ENCODE data around the gene DUSP10. TPM values are rescaled to one million over a fixed set of nuclear protein-coding genes. Genes with fewer than 3 reads are reported as not detected.

The DUSP10 gene
- polyA plus RNA-seq, 3 donors, result 10.4 to 41.1 (median 12.7) TPM

DNA sequence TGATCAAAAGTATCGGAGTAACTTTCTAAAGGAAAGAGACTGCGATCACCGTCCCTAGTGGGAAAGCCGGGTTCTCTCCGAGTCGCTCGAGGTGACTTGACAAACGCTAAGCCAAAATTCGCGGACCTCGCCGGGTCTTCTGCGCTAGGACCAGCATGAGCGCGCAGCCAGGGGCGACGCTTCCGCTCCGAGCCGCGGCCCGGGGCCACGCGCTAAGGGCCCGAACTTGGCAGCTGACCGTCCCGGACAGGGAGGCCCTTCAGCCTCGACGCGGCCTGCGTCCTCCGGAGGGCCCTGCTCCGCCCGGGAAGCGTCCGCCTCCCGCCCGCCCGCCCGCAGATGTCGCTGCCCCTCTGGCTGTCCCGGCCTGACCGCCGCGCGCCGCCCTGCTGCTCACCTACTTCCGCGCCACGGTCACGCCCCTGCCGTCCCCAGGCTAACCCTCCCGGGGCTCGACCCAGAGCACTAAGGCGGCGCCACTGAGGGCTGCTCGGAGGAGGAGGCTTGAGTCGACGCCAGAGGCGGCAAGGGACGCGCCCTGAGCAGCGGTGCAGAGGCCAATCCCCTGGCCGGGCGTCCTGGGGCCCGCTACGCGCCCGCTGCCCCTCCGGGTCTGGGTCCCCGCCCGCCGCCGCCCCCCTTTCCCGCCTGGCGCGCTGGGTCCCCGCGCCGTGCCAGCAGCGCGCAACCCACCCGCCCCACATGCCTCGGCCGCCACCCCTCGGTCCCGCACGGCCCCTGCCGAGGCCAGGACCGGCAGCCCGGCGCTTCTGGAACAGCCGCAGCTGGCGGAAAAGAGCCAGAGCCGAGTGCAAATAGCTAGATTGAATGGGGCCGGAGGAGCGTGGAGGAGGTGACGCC, 896 bp upstream of the DUSP10 start:
- WGBS (ENCODE audit: insufficient coverage), result under 1% methylated on average over 97 of the region's 98 CpGs
- Histone ChIP-seq H3K9me3 (replicated peaks in 1 of 2; ENCODE audit: control insufficient read depth in 1 of 2, insufficient read depth in 1 of 2, low read length in 2 of 2) (no peaks in the 10 kb centered on the region), H3K4me2 (replicated peaks; ENCODE audit: extremely low read depth, low read length, poor library complexity, severe bottlenecking) (peak overlapping the region; percentile 81), H3K79me2 (ENCODE audit: insufficient read depth, low read length) (peaks cover 40% of the 10 kb centered on the region), H3K4me1 (ENCODE audit: control insufficient read depth in 1 of 2, insufficient read depth in 2 of 2, low read length in 2 of 2) (peaks cover 28 to 39% of the 10 kb centered on the region in 2 donors), H3K27me3 (ENCODE audit: control insufficient read depth in 2 of 2, insufficient read depth in 2 of 2, low read length in 2 of 2) (no peaks in the 10 kb centered on the region), H2AFZ (ENCODE audit: insufficient read depth, low read depth, low read length, poor library complexity, severe bottlenecking) (peak overlapping the region; percentile 84), H3K27ac (ENCODE audit: low read depth in 1 of 2, low read length in 2 of 2) (peak overlapping the region; percentile 97 to 98), H4K20me1 (ENCODE audit: insufficient read depth, low read length) (peaks cover 25% of the 10 kb centered on the region), H3K9ac (ENCODE audit: insufficient read depth, low read length, poor library complexity, severe bottlenecking) (peak overlapping the region; percentile 84), H3K36me3 (replicated peaks in 1 of 2; ENCODE audit: control insufficient read depth in 1 of 2, insufficient read depth in 2 of 2, low read length in 2 of 2) (peaks cover 17 to 18% of the 10 kb centered on the region in 2 donors), H3K4me3 (replicated peaks in 1 of 3; ENCODE audit: low read depth in 2 of 3, low read length in 3 of 3) (peak overlapping the region; percentile 84 to 99 (median 94))
- peak overlapping the region in 5 of 7 donors; percentile 82 to 93 (median 84) for H3K27ac Mint-ChIP-seq
- H3K27me3 Mint-ChIP-seq (ENCODE audit: low read depth in 3 of 3), result no peaks in the 10 kb centered on the region
- H3K36me3 Mint-ChIP-seq, result peaks cover 17 to 22% of the 10 kb centered on the region in 2 donors
- no peaks in the 10 kb centered on the region for H3K9me3 Mint-ChIP-seq
- peaks cover 10% of the 10 kb centered on the region for H3K4me1 Mint-ChIP-seq
- intact Hi-C loops (cut with micrococcal nuclease), result loop anchor here in 1 of 2 donors (5.0 kb wide), 1 partner anchor 45 kb away; no protein-coding TSS in a partner anchor
- peak; percentile 81 to 86 (median 85) for DNase-seq
- H3K4me3 Mint-ChIP-seq, result peak overlapping the region; percentile 83 to 86
- TF ChIP-seq, protein P1, sequence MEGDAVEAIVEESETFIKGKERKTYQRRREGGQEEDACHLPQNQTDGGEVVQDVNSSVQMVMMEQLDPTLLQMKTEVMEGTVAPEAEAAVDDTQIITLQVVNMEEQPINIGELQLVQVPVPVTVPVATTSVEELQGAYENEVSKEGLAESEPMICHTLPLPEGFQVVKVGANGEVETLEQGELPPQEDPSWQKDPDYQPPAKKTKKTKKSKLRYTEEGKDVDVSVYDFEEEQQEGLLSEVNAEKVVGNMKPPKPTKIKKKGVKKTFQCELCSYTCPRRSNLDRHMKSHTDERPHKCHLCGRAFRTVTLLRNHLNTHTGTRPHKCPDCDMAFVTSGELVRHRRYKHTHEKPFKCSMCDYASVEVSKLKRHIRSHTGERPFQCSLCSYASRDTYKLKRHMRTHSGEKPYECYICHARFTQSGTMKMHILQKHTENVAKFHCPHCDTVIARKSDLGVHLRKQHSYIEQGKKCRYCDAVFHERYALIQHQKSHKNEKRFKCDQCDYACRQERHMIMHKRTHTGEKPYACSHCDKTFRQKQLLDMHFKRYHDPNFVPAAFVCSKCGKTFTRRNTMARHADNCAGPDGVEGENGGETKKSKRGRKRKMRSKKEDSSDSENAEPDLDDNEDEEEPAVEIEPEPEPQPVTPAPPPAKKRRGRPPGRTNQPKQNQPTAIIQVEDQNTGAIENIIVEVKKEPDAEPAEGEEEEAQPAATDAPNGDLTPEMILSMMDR (IDR thresholded peaks at IDR 0.05), result peak; percentile 53

DNA sequence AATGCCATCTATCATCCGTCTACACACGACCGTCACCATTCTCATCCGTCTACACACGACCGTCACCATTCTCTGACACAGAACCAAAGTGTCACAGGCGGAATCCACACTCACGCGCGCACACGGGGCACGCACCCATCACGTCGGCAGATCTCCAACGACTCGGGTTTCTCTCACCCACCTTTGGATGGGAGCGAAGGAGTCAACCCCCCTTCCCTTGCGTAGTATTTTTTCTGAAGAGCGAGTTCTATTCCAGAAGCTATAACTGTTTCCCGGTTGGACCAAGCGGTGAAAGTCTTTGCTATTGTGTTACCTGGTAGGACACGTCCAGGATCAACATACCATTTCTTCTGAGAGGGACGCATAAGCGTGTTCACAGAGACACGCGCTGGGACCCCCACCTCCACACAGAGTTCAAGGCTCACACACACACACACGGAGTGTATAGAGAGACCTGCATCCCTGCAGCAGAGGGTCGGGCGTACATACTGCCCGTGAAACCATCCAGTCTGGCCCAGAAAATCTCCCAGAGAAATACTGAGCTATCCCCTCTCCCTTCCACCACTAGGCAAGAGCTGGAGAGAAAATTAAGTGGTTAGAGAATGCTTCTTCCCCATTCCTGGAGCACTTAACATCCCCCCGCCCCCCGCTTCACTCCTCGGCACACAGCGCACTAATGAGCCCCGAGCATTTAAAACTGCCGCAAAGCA, 741 bp downstream of the DUSP10 start:
- Histone ChIP-seq H3K4me1 (ENCODE audit: control insufficient read depth in 1 of 2, insufficient read depth in 2 of 2, low read length in 2 of 2) (peaks cover 40 to 54% of the 10 kb centered on the region in 2 donors), H3K79me2 (ENCODE audit: insufficient read depth, low read length) (peaks cover 56% of the 10 kb centered on the region), H4K20me1 (ENCODE audit: insufficient read depth, low read length) (peaks cover 41% of the 10 kb centered on the region), H3K9ac (ENCODE audit: insufficient read depth, low read length, poor library complexity, severe bottlenecking) (peak overlapping the region; percentile 81), H3K9me3 (replicated peaks in 1 of 2; ENCODE audit: control insufficient read depth in 1 of 2, insufficient read depth in 1 of 2, low read length in 2 of 2) (no peaks in the 10 kb centered on the region), H3K4me3 (replicated peaks in 1 of 3; ENCODE audit: low read depth in 2 of 3, low read length in 3 of 3) (peak overlapping the region; percentile 94 to 99 (median 95)), H2AFZ (ENCODE audit: insufficient read depth, low read depth, low read length, poor library complexity, severe bottlenecking) (peak overlapping the region; percentile 55), H3K27me3 (ENCODE audit: control insufficient read depth in 2 of 2, insufficient read depth in 2 of 2, low read length in 2 of 2) (no peaks in the 10 kb centered on the region), H3K27ac (ENCODE audit: low read depth in 1 of 2, low read length in 2 of 2) (peak overlapping the region; percentile 97 to 98), H3K4me2 (replicated peaks; ENCODE audit: extremely low read depth, low read length, poor library complexity, severe bottlenecking) (peak overlapping the region; percentile 81), H3K36me3 (replicated peaks in 1 of 2; ENCODE audit: control insufficient read depth in 1 of 2, insufficient read depth in 2 of 2, low read length in 2 of 2) (peaks cover 27 to 35% of the 10 kb centered on the region in 2 donors)
- H3K4me3 Mint-ChIP-seq, result no peak overlapping the region
- intact Hi-C loops (cut with micrococcal nuclease), result loop anchor here in 1 of 2 donors (5.0 kb wide), 1 partner anchor 44 kb away; no protein-coding TSS in a partner anchor
- TF ChIP-seq, protein P1 (IDR thresholded peaks at IDR 0.05), result no peak
- no peak overlapping the region for H3K27ac Mint-ChIP-seq
- peaks cover 34 to 37% of the 10 kb centered on the region in 2 donors for H3K36me3 Mint-ChIP-seq
- H3K27me3 Mint-ChIP-seq (ENCODE audit: low read depth in 3 of 3), result no peaks in the 10 kb centered on the region
- peak; percentile 46 to 54 (median 51) for DNase-seq
- H3K4me1 Mint-ChIP-seq, result peaks cover 10% of the 10 kb centered on the region
- WGBS (ENCODE audit: insufficient coverage), result under 1% methylated on average over 28 of the region's 36 CpGs
- H3K9me3 Mint-ChIP-seq, result peaks cover 0 to 4% (median 0%) of the 10 kb centered on the region in 7 donors
